ENCODE measurements around the gene ZBTB20. TPM values are rescaled to one million over a fixed set of nuclear protein-coding genes. Genes with fewer than 3 reads are reported as not detected.

The ZBTB20 gene
- total RNA-seq, 1 donor from 2014 or later: 66.4 TPM

DNA sequence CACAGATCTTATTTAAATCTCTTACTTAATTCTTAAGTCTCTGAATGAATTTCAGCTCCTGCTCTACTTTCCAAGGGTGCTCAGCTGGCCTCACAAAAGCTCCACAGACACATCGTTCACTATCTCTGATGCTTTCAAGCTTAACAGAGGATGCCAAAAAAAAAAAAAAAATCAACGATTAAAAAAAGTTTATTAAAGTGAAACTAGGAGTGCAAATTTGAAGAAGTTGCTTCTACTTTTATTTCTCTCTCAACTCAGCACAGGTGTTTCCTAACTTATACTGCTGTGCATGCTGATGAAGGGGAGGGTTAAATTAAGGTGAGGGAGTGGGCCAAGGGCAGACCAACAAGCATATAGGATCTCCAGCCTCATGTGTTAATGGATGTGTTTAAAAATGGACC, 696.0 kb downstream of the ZBTB20 start:
- Histone ChIP-seq H3K27ac (peak overlapping the region; percentile 77), H3K4me3 (peak overlapping the region; percentile 22), H3K9me3 (no peaks in the 10 kb centered on the region), H3K27me3 (ENCODE audit: low read depth) (no peaks in the 10 kb centered on the region), H3K36me3 (no peaks in the 10 kb centered on the region), H3K4me1 (peaks cover 54% of the 10 kb centered on the region)
- intact Hi-C loops (cut with DNase I): no loop called here
- no peak for ATAC-seq
- no peak for DNase-seq
- no peak for TF ChIP-seq CTCF (IDR thresholded peaks at IDR 0.05)

- DNase-seq (no peak), ATAC-seq (no peak)
- no peaks in the 10 kb centered on the region for H3K27me3 ChIP-seq (ENCODE audit: low read depth)
- intact Hi-C loops (cut with DNase I): no loop called here
- TF ChIP-seq CTCF (IDR thresholded peaks at IDR 0.05): no peak
- H3K27ac ChIP-seq: no peak overlapping the region
- H3K4me1 ChIP-seq: peaks cover 48% of the 10 kb centered on the region
- no peak overlapping the region for H3K4me3 ChIP-seq
- H3K36me3 ChIP-seq: no peaks in the 10 kb centered on the region
- H3K9me3 ChIP-seq: no peaks in the 10 kb centered on the region
These were observed 697.0 kb downstream of the ZBTB20 start for GRCh38 chr3:114450008-114450596.

GRCh38 chr3:114449271-114450007, 697.6 kb downstream of the ZBTB20 start:
- Histone ChIP-seq H3K9me3 (no peaks in the 10 kb centered on the region), H3K4me3 (no peak overlapping the region), H3K27ac (no peak overlapping the region), H3K36me3 (no peaks in the 10 kb centered on the region), H3K4me1 (peaks cover 48% of the 10 kb centered on the region), H3K27me3 (ENCODE audit: low read depth) (no peaks in the 10 kb centered on the region)
- ATAC-seq: no peak
- intact Hi-C loops (cut with DNase I): no loop called here
- DNase-seq: no peak
- TF ChIP-seq CTCF (IDR thresholded peaks at IDR 0.05): no peak

DNA sequence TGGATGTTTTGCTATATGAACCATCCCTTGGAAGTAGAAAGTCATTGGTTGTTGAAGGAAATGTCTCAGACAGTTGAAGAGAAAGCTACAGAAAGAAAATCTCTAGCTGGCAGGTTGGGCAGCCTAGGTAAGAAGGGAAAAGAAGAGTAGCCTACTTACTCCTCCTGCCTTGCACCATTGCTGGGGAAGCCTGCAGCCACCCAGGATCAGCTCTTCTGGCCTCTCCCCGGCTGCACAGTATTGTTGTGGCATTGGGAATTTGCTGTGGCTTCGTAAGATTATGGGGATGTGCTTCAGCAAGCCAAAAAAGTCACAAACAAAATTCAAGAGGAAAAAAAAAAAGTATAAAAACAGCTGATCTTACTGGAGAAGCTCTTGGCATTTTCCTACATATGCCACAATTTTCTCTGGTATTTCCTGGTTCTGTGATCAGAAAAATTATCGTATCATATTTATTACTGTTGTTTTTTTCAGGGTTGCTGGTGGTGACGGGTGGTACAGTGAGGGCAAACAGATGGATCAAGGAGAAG, 699.1 kb downstream of the ZBTB20 start:
- no peaks in the 10 kb centered on the region for H3K36me3 ChIP-seq
- H3K27ac ChIP-seq: peak overlapping the region; percentile 10
- ATAC-seq (no peak), DNase-seq (no peak)
- H3K4me1 ChIP-seq: peaks cover 43% of the 10 kb centered on the region
- intact Hi-C loops (cut with DNase I): no loop called here
- H3K4me3 ChIP-seq: no peak overlapping the region
- no peaks in the 10 kb centered on the region for H3K27me3 ChIP-seq (ENCODE audit: low read depth)
- no peaks in the 10 kb centered on the region for H3K9me3 ChIP-seq
- no peak for TF ChIP-seq CTCF (IDR thresholded peaks at IDR 0.05)

DNA sequence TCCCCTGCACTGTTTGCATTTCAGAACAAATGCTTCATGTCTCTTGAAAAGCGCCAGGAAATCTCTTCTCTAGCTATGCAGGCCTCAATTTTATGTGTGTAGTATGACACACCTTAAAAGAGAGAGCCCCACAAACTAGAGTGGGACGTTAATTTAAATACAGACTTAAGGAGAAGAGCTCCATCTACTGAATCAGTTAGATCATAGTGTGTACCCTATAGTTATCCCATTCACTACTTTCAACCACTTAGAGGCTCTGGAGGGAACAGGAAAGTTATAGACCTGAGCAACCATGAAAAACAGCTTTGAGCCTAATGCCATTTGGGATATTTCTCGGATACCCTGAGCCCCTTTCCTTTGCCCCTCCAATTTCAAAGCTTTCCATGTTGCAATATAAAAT, 699.5 kb downstream of the ZBTB20 start:
- no peak for TF ChIP-seq CTCF (IDR thresholded peaks at IDR 0.05)
- peak in 1 of 2 donors; percentile 5 for ATAC-seq
- intact Hi-C loops (cut with DNase I): no loop called here

More for the DNA sequence above, 699.5 kb downstream of the ZBTB20 start:
- no peaks in the 10 kb centered on the region for H3K9me3 ChIP-seq
- no peak overlapping the region for H3K4me3 ChIP-seq
- no peaks in the 10 kb centered on the region for H3K36me3 ChIP-seq
- DNase-seq: no peak
- H3K27me3 ChIP-seq (ENCODE audit: low read depth): no peaks in the 10 kb centered on the region
- H3K27ac ChIP-seq: peak overlapping the region; percentile 10
- H3K4me1 ChIP-seq: peaks cover 41% of the 10 kb centered on the region
